Endothelial cell of umbilical vein (primary cell): ENCODE data around the gene DSPP. TPM values are rescaled to one million over a fixed set of nuclear protein-coding genes. Genes with fewer than 3 reads are reported as not detected.

Source experiments
- BruUV-seq: library from RNA; stranded (reverse); fragments of 400-500 nt; replicated peaks from 2 replicates; lab custom pipeline; 2021; lab: Mats Ljungman, UMichigan
- CTCF ChIA-PET: fragments of 300-600, 350-600 bp; sonication (Branson Sonifier 250); formaldehyde crosslinking; loops from one replicate; lab custom pipeline; 2021; ENCODE audit warnings: antibody characterized with exemption, inconsistent platforms; lab: Charles Lee
- POLR2A ChIA-PET: fragments of 300-600, 350-600 bp; sonication (Branson Sonifier 250); formaldehyde crosslinking; loops from one replicate; lab custom pipeline; 2021; ENCODE audit warnings: antibody characterized with exemption, inconsistent platforms; lab: Charles Lee
- DNase-seq: peaks from one replicate; pipeline ENCODE4 v3.0.0-alpha.2; 2011; ENCODE audit warnings: low read depth, low spot score
- FAIRE-seq: peaks from 2 replicates; lab custom pipeline; 2011; peaks lifted over from hg19 to GRCh38; lab: Jason Lieb, UNC
- H2AFZ ChIP-seq: 2 replicates; pipeline ENCODE4 v1.6.0; 2012; ENCODE audit warnings: low read depth, low read length, control low read depth, inconsistent platforms
- H3K27ac ChIP-seq: 2 replicates; pipeline ENCODE4 v1.5.1; 2011; ENCODE audit warnings: low read depth, mild to moderate bottlenecking, control low read depth, low read length, moderate library complexity; ENCODE audit not compliant: insufficient read depth
- H3K27me3 ChIP-seq, 2 experiments: 2 replicates each; pipeline versions ENCODE4 v1.6.0 to v1.6.1; 2011; ENCODE audit warnings: low read length in 2 of 2, mixed read lengths in 1 of 2; ENCODE audit not compliant: control insufficient read depth in 2 of 2, insufficient read depth in 2 of 2
- H3K36me3 ChIP-seq, 2 experiments: 2 replicates in 1 of 2; 3 replicates in 1 of 2; pipeline ENCODE4 v1.5.1; 2011; ENCODE audit warnings: low read length in 2 of 2, mild to moderate bottlenecking in 1 of 2, moderate library complexity in 1 of 2; ENCODE audit not compliant: control insufficient read depth in 2 of 2, insufficient read depth in 2 of 2; ENCODE audit errors: extremely low read depth in 1 of 2
- H3K4me1 ChIP-seq: 3 replicates; pipeline ENCODE4 v1.5.1; 2011; ENCODE audit warnings: mild to moderate bottlenecking, low read length; ENCODE audit not compliant: control insufficient read depth, insufficient read depth; ENCODE audit errors: extremely low read depth
- H3K4me2 ChIP-seq: 2 replicates; pipeline ENCODE4 v1.6.1; 2011; ENCODE audit warnings: low read length, control low read depth, mixed read lengths; ENCODE audit not compliant: insufficient read depth
- H3K4me3 ChIP-seq, 3 experiments: fragments of 200-600 bp in 1 of 3; sonication (generic), shearing (Covaris generic) in 1 of 3; replicated peaks in 1 of 3; 2 replicates each; pipeline ENCODE4 v1.5.1; 2011 to 2016; ENCODE audit warnings: control low read depth in 3 of 3, low read length in 3 of 3, mild to moderate bottlenecking in 2 of 3, inconsistent platforms in 1 of 3, low read depth in 1 of 3, moderate library complexity in 1 of 3; ENCODE audit not compliant: insufficient read depth in 1 of 3
- H3K79me2 ChIP-seq: 2 replicates; pipeline ENCODE4 v1.6.0; 2012; ENCODE audit warnings: low read length, inconsistent platforms; ENCODE audit not compliant: control insufficient read depth, insufficient read depth
- H3K9ac ChIP-seq: replicated peaks from 2 replicates; pipeline ENCODE3; 2011; ENCODE audit warnings: low read length, control low read depth; ENCODE audit not compliant: insufficient read depth; ENCODE audit errors: extremely low read depth
- H3K9me1 ChIP-seq: replicated peaks from 3 replicates; pipeline ENCODE4 v1.6.0; 2011; ENCODE audit warnings: mild to moderate bottlenecking, low read length; ENCODE audit not compliant: control insufficient read depth, insufficient read depth; ENCODE audit errors: extremely low read depth
- H3K9me3 ChIP-seq: replicated peaks from 2 replicates; pipeline ENCODE4 v1.5.1; 2012; ENCODE audit warnings: low read length, inconsistent platforms; ENCODE audit not compliant: control insufficient read depth, insufficient read depth
- H4K20me1 ChIP-seq: replicated peaks from 2 replicates; pipeline ENCODE3; 2011; ENCODE audit warnings: mild to moderate bottlenecking, low read length; ENCODE audit not compliant: control insufficient read depth, insufficient read depth; ENCODE audit errors: extremely low read depth
- CTCF ChIP-seq, 2 donors: IDR thresholded peaks; 1 replicate in 1 of 2; 2 replicates in 1 of 2; pipeline ENCODE4 v1.5.1; 2011; ENCODE audit warnings: low read length in 2 of 2, mild to moderate bottlenecking in 2 of 2, moderate library complexity in 2 of 2, control low read depth in 1 of 2, inconsistent platforms in 1 of 2, low read depth in 1 of 2; ENCODE audit not compliant: insufficient read depth in 1 of 2; ENCODE audit errors: extremely low read depth in 1 of 2
- EZH2 ChIP-seq: IDR thresholded peaks from 2 replicates; pipeline ENCODE4 v1.6.1; 2012; ENCODE audit warnings: borderline replicate concordance, low read depth, mild to moderate bottlenecking, moderate library complexity, low read length, inconsistent platforms; ENCODE audit not compliant: severe bottlenecking
- FOS ChIP-seq: IDR thresholded peaks from 2 replicates; pipeline ENCODE4 v1.6.1; 2011; ENCODE audit warnings: mild to moderate bottlenecking, low read length, moderate library complexity, borderline replicate concordance; ENCODE audit not compliant: insufficient read depth
- GATA2 ChIP-seq: IDR thresholded peaks from 2 replicates; pipeline ENCODE4 v1.7.0; 2011; ENCODE audit warnings: low read depth, mild to moderate bottlenecking, moderate library complexity, mixed read lengths, low read length; ENCODE audit not compliant: insufficient read length, insufficient read depth
- JUN ChIP-seq: IDR thresholded peaks from 2 replicates; pipeline ENCODE4 v1.6.1; 2011; ENCODE audit warnings: borderline replicate concordance, low read depth; ENCODE audit not compliant: insufficient read length, insufficient read depth
- MAX ChIP-seq: IDR thresholded peaks from 2 replicates; pipeline ENCODE4 v1.6.1; 2011; ENCODE audit not compliant: insufficient read depth, insufficient read length
- MYC ChIP-seq: IDR thresholded peaks from one replicate; pipeline ENCODE4 v1.6.1; 2011; ENCODE audit warnings: mild to moderate bottlenecking, low read depth, low read length
- POLR2A ChIP-seq: IDR thresholded peaks from 2 replicates; pipeline ENCODE4 v1.6.1; 2012; ENCODE audit warnings: low read depth, mild to moderate bottlenecking, control low read depth, low read length
- POLR2AphosphoS5 ChIP-seq: IDR thresholded peaks from 2 replicates; pipeline ENCODE4 v1.6.1; 2012; ENCODE audit warnings: low read depth, mild to moderate bottlenecking, control low read depth, low read length, moderate library complexity; ENCODE audit not compliant: insufficient read depth
- dilution Hi-C: fragments of 300-500 bp; cut with MboI; formaldehyde crosslinking; loops from one replicate; pipeline ENCODE4 v1.15.0; 2019; ENCODE audit warnings: low sequenced_read_pairs; ENCODE audit not compliant: extremely low pct_ligation_motif_present
- intact Hi-C: fragments of 100-400 bp; cut with micrococcal nuclease; formaldehyde crosslinking; loops from one replicate; pipeline ENCODE4 v1.10.0; 2022
- polyA plus RNA-seq, 4 experiments: library from polyadenylated mRNA; depleted of rRNA in 3 of 4; stranded (reverse) in 3 of 4; unstranded in 1 of 4; fragments of >200 nt; gene quantifications; 2 replicates each; pipeline versions ENCODE4 v1.2.1 to v1.2.3, GENCODE V29; 2011 to 2012; ENCODE audit warnings: missing spikeins in 1 of 4
- total RNA-seq: library from RNA; stranded (reverse); gene quantifications from 2 replicates; pipeline ENCODE4 v1.2.3, GENCODE V29; 2021

The DSPP gene
- total and polyA plus RNA-seq, 2 donors (not counting 3 experiments of a cell fraction or from before 2014, with no cell fraction given): not detected

- dilution Hi-C loops (no loop called here), intact Hi-C loops (no loop called here)
- no peak for TF ChIP-seq MAX
- TF ChIP-seq EZH2: no peak
- TF ChIP-seq POLR2A: no peak
- TF ChIP-seq CTCF (IDR thresholded peaks at IDR 0.05; ENCODE audit: extremely low read depth in 1 of 2, insufficient read depth in 1 of 2, low read depth in 1 of 2, low read length in 2 of 2): no peak
- no peak for TF ChIP-seq POLR2AphosphoS5
- Histone ChIP-seq H3K4me1 (no peaks in the 10 kb centered on the region), H3K27ac (no peak overlapping the region), H3K27me3 (no peaks in the 10 kb centered on the region), H3K9me1 (no peaks in the 10 kb centered on the region), H3K4me3 (no peak overlapping the region), H3K9ac (no peak overlapping the region), H3K36me3 (no peaks in the 10 kb centered on the region), H3K79me2 (no peaks in the 10 kb centered on the region), H2AFZ (no peak overlapping the region), H3K9me3 (no peaks in the 10 kb centered on the region), H3K4me2 (no peak overlapping the region), H4K20me1 (no peaks in the 10 kb centered on the region)
- no peak for FAIRE-seq
- CTCF ChIA-PET: no interaction called here
- no TSS peak for BruUV-seq
- no peak for DNase-seq
- POLR2A ChIA-PET: no interaction called here
Measured at GRCh38 chr4:87574996-87575395, 33.3 kb upstream of the DSPP start.

- intact Hi-C loops: no loop called here
- Histone ChIP-seq H4K20me1 (no peaks in the 10 kb centered on the region), H3K27ac (no peak overlapping the region), H2AFZ (no peak overlapping the region), H3K9ac (no peak overlapping the region), H3K79me2 (no peaks in the 10 kb centered on the region), H3K4me2 (no peak overlapping the region), H3K9me3 (no peaks in the 10 kb centered on the region), H3K9me1 (no peaks in the 10 kb centered on the region), H3K36me3 (no peaks in the 10 kb centered on the region), H3K4me3 (no peak overlapping the region), H3K27me3 (no peaks in the 10 kb centered on the region), H3K4me1 (no peaks in the 10 kb centered on the region)
- CTCF ChIA-PET: no interaction called here
- DNase-seq: no peak
- POLR2A ChIA-PET: no interaction called here
- dilution Hi-C loops: no loop called here
- no TSS peak for BruUV-seq
- FAIRE-seq: no peak
- TF ChIP-seq CTCF (IDR thresholded peaks at IDR 0.05; ENCODE audit: extremely low read depth in 1 of 2, insufficient read depth in 1 of 2, low read depth in 1 of 2, low read length in 2 of 2): no peak
- TF ChIP-seq POLR2AphosphoS5: no peak
- TF ChIP-seq MAX: no peak
- no peak for TF ChIP-seq EZH2
- TF ChIP-seq FOS: no peak
- TF ChIP-seq POLR2A: no peak
- no peak for TF ChIP-seq JUN
- no peak for TF ChIP-seq MYC
- TF ChIP-seq GATA2: no peak
Measured at GRCh38 chr4:87575408-87575807, 32.9 kb upstream of the DSPP start.
